Retinal pigment epithelial cell (primary cell): ENCODE measurements around the gene VGLL4.

Experiments
- DNase-seq: peaks from one replicate; pipeline ENCODE4 v3.0.0-alpha.2; 2010; ENCODE audit warnings: low read depth
- H3K4me3 ChIP-seq: 2 replicates; pipeline ENCODE4 v1.5.1; 2011; ENCODE audit warnings: mild to moderate bottlenecking, low read length, control low read depth, moderate library complexity
- CTCF ChIP-seq: conservative IDR thresholded peaks from 2 replicates; pipeline ENCODE4 v1.5.1; 2011; ENCODE audit warnings: low read depth, low read length, control low read depth, inconsistent platforms

The VGLL4 gene

GRCh38 chr3:11651900-11652299, 8.2 kb upstream of the VGLL4 start:
- H3K4me3 ChIP-seq: no peak overlapping the region
- no peak for DNase-seq
- peak; percentile 35 for TF ChIP-seq CTCF

- no peak for DNase-seq
- no peak overlapping the region for H3K4me3 ChIP-seq
- TF ChIP-seq CTCF: no peak
These were observed 7.8 kb upstream of the VGLL4 start for GRCh38 chr3:11651477-11651876.

GRCh38 chr3:11650391-11650790, 6.7 kb upstream of the VGLL4 start:
- no peak for TF ChIP-seq CTCF
- no peak for DNase-seq
- no peak overlapping the region for H3K4me3 ChIP-seq

GRCh38 chr3:11648735-11649134, 5.0 kb upstream of the VGLL4 start:
- no peak for DNase-seq
- no peak for TF ChIP-seq CTCF
- no peak overlapping the region for H3K4me3 ChIP-seq

GRCh38 chr3:11643201-11643603, 513 bp downstream of the VGLL4 start:
- no peak for DNase-seq
- peak overlapping the region; percentile 95 for H3K4me3 ChIP-seq

GRCh38 chr3:11642431-11643191, 1.1 kb downstream of the VGLL4 start:
- peak overlapping the region; percentile 95 for H3K4me3 ChIP-seq
- no peak for TF ChIP-seq CTCF
- DNase-seq: no peak

More at GRCh38 chr3:11643201-11643603, 513 bp downstream of the VGLL4 start:
- TF ChIP-seq CTCF: no peak
